Common myeloid progenitor, CD34-positive (primary cell): ENCODE results near the gene PVALEF.
A peak's percentile ranks its signal among the peaks of the same experiment; 100 is the strongest.

Experiments
- CTCF ChIA-PET: fragments of 350-600 bp; sonication (Branson Sonifier 250); formaldehyde crosslinking; loops from one replicate; lab custom pipeline; 2021; ENCODE audit warnings: antibody characterized with exemption; lab: Charles Lee
- POLR2A ChIA-PET: fragments of 350-600 bp; sonication (Branson Sonifier 250); formaldehyde crosslinking; loops from one replicate; lab custom pipeline; 2021; ENCODE audit warnings: antibody characterized with exemption; lab: Charles Lee
- DNase-seq, 3 donors: peaks; one replicate each; pipeline versions ENCODE4 v3.0.0 to v3.0.0-alpha.2; 2013
- H3K27ac ChIP-seq, 2 experiments: 1 replicate in 1 of 2; 2 replicates in 1 of 2; pipeline ENCODE4 v1.7.0; 2013; ENCODE audit warnings: inconsistent platforms in 2 of 2, low read length in 2 of 2, mild to moderate bottlenecking in 2 of 2, low read depth in 1 of 2, moderate library complexity in 1 of 2; ENCODE audit not compliant: severe bottlenecking in 2 of 2, insufficient read depth in 1 of 2, poor library complexity in 1 of 2
- H3K27me3 ChIP-seq, 5 experiments: replicated peaks in 2 of 5; 1 replicate in 3 of 5; 2 replicates in 2 of 5; pipeline versions ENCODE4 v1.6.1 to v1.7.0; 2013; ENCODE audit warnings: low read length in 4 of 5, mild to moderate bottlenecking in 2 of 5, moderate library complexity in 2 of 5, inconsistent platforms in 1 of 5; ENCODE audit not compliant: insufficient read depth in 5 of 5, control insufficient read depth in 4 of 5
- H3K36me3 ChIP-seq, 4 experiments: 1 replicate in 2 of 4; 2 replicates in 2 of 4; pipeline versions ENCODE4 v1.6.1 to v1.7.0; 2013; ENCODE audit warnings: low read length in 3 of 4, control low read depth in 1 of 4, mild to moderate bottlenecking in 1 of 4; ENCODE audit not compliant: control insufficient read depth in 4 of 4, insufficient read depth in 4 of 4
- H3K4me1 ChIP-seq, 4 experiments: 1 replicate in 3 of 4; 2 replicates in 1 of 4; pipeline versions ENCODE4 v1.6.1 to v1.7.1; 2013; ENCODE audit warnings: low read length in 3 of 4, mild to moderate bottlenecking in 3 of 4, control low read depth in 1 of 4, inconsistent platforms in 1 of 4, moderate library complexity in 1 of 4; ENCODE audit not compliant: control insufficient read depth in 4 of 4, insufficient read depth in 4 of 4; ENCODE audit errors: control extremely low read depth in 1 of 4
- H3K4me3 ChIP-seq, 7 experiments: 1 replicate in 4 of 7; 2 replicates in 3 of 7; pipeline versions ENCODE4 v1.5.1 to v1.7.0; 2013; ENCODE audit warnings: mild to moderate bottlenecking in 7 of 7, low read length in 6 of 7, moderate library complexity in 6 of 7, inconsistent platforms in 2 of 7, low read depth in 2 of 7, control low read depth in 1 of 7; ENCODE audit not compliant: insufficient read depth in 4 of 7, control insufficient read depth in 1 of 7; ENCODE audit errors: extremely low read depth in 1 of 7
- H3K9me3 ChIP-seq, 5 experiments: 1 replicate in 4 of 5; 2 replicates in 1 of 5; pipeline versions ENCODE4 v1.6.1 to v1.7.1; 2013; ENCODE audit warnings: low read length in 4 of 5, mild to moderate bottlenecking in 2 of 5, inconsistent platforms in 1 of 5, low read depth in 1 of 5, moderate library complexity in 1 of 5; ENCODE audit not compliant: control insufficient read depth in 4 of 5, insufficient read depth in 2 of 5; ENCODE audit errors: control extremely low read depth in 1 of 5
- WGBS: methylation state at CpG from one replicate; pipeline ENCODE4 v1.1.5; 2013; ENCODE audit not compliant: insufficient coverage; 5-methylcytosine and 5-hydroxymethylcytosine counted together

The PVALEF gene

DNA sequence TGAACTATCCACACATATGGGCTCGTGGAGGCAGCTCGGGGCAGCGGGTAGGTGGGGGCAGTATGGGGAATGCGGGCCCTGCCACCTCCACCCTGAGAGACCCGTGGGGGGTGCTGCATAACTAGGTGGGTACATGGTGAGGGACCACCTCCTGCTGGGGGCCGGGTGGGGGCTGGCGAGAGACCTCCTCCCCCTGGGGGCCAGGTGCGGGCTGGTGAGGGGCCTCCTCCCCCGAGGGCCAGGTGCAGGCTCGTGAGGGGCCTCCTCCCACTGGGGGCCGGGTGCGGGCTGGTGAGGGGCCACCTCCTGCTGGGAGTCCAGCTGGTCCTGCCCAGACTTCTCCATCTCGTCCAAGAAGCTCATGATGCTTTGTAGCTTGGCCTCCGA is 32.1 kb downstream of the PVALEF start:
- Histone ChIP-seq H3K27me3 (no peaks in the 10 kb centered on the region), H3K9me3 (no peaks in the 10 kb centered on the region), H3K36me3 (peaks cover 2 to 57% (median 23%) of the 10 kb centered on the region in 4 experiments), H3K27ac (no peak overlapping the region), H3K4me1 (peaks cover 0 to 12% (median 4%) of the 10 kb centered on the region in 4 experiments), H3K4me3 (peak overlapping the region in 1 of 7 experiments; percentile 26)
- WGBS: 95% methylated on average over 12 of the region's 14 CpGs
- CTCF ChIA-PET: interaction anchor here (1.1 to 8.2 kb wide), 4 partner anchors 9 to 55 kb away, joined by 3 to 60 read pairs (median 6); no protein-coding TSS in a partner anchor
- POLR2A ChIA-PET: no interaction called here
- DNase-seq: no peak

DNA sequence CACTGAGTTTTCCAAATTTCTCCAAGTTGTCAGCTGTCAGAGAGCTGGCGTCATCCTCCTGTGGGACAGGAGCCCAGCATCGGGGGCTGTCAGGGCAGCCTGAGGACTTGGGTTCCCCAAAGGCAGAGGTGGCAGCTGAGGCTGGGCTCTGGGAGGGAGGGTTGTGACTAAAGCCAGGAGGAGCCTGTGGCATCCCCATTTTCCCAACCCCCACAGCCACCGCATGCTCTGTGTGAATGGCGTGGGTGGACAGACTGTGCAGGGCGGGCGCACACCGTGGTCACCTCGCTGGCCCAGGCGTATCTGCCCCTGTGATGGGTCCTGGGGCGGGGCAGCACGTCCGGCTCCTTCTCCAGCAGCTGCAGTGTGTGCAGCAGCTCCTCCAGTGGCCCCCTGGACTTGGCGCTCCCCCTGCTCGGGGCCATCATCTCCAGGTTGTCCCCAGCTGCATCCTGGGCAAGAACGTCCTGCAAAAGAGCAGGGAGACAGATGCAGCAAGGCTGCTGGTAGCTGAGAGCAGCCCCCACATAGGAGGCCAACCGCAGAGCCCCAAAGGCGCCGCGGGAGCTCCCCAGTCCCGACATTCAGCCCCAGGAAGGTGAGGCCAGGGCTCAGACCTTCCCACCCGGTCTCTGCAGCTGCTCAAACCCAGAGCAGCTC is 32.7 kb downstream of the PVALEF start:
- POLR2A ChIA-PET: interaction anchor here (0.6 kb wide), 1 partner anchor 314 kb away, joined by 4 read pairs; no protein-coding TSS in a partner anchor
- 97% methylated on average over 17 of the region's 21 CpGs for WGBS
- H3K4me3 ChIP-seq: no peak overlapping the region
- peaks cover 0 to 12% (median 4%) of the 10 kb centered on the region in 4 experiments for H3K4me1 ChIP-seq
- CTCF ChIA-PET: interaction anchor here (1.1 to 8.2 kb wide), 4 partner anchors 9 to 56 kb away, joined by 3 to 60 read pairs (median 6); no protein-coding TSS in a partner anchor
- DNase-seq: no peak
- no peaks in the 10 kb centered on the region for H3K27me3 ChIP-seq
- no peaks in the 10 kb centered on the region for H3K9me3 ChIP-seq
- H3K36me3 ChIP-seq: peaks cover 2 to 59% (median 22%) of the 10 kb centered on the region in 4 experiments
- H3K27ac ChIP-seq: no peak overlapping the region

DNA sequence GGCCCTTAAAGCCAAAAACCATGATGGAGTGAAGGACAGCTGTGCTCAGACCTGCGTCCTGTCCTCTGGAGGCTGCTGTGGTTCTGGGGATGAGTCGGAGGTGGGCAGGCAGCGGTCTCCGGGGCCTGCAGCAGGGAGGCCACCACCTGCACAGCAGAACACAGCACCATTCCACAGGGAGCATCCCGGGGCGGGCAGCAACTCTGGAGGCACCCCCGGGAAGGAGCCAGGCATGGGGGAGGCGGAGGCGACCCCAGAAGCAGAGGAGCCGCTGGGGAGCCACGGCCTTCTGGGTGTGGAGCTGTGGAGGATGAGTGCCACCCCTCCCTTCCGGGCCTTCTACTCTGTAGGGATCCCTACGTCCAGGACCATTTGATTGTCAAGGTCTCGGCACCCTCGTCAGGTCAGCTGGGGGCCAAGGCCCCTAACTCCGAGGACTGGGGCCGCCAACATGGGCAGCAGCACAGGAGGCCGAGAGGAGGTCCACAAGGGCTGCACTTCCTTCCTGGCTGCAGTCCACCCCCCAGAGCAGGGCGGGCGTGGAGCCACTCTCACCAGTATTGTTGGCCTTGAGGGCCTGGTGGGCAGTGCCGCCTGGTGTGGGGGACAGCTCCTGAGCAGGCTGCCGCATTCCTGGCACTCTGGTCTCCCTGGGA is 33.6 kb downstream of the PVALEF start:
- Histone ChIP-seq H3K27ac (no peak overlapping the region), H3K4me3 (no peak overlapping the region), H3K27me3 (no peaks in the 10 kb centered on the region), H3K9me3 (no peaks in the 10 kb centered on the region), H3K4me1 (peaks cover 0 to 12% (median 4%) of the 10 kb centered on the region in 4 experiments), H3K36me3 (peaks cover 5 to 59% (median 29%) of the 10 kb centered on the region in 4 experiments)
- POLR2A ChIA-PET: no interaction called here
- WGBS: 93% methylated on average over 15 of the region's 22 CpGs
- CTCF ChIA-PET: interaction anchor here (1.6 to 8.2 kb wide), 3 partner anchors 8 to 57 kb away, joined by 5 to 60 read pairs (median 6); no protein-coding TSS in a partner anchor
- no peak for DNase-seq

DNA sequence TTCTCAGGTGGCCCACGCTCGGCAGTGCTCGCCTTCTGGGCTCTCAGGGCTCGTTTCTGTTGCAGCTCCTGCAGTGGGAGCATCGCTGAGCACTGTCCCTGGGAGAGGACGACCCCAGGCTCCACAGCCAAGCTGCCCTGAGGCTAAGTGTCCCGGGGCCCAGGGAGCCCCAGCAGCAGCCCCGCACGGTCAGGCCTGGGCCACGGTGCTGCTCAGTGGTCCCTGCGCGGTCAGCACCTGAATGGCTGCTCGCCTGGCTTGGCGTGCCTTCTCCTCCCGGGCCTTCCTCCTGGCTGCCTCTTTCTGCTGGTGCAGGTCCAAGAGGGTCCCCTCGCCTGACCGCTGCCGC is 34.1 kb downstream of the PVALEF start:
- peaks cover 0 to 12% (median 4%) of the 10 kb centered on the region in 4 experiments for H3K4me1 ChIP-seq
- no peak for DNase-seq
- H3K27me3 ChIP-seq: no peaks in the 10 kb centered on the region
- ChIA-PET CTCF (interaction anchor here (8.2 kb wide), 1 partner anchor 58 kb away, joined by 60 read pairs; no protein-coding TSS in a partner anchor), POLR2A (no interaction called here)
- 96% methylated on average over 17 of the region's 18 CpGs for WGBS
- H3K4me3 ChIP-seq: no peak overlapping the region
- H3K9me3 ChIP-seq: no peaks in the 10 kb centered on the region
- no peak overlapping the region for H3K27ac ChIP-seq
- H3K36me3 ChIP-seq: peaks cover 5 to 60% (median 30%) of the 10 kb centered on the region in 4 experiments

DNA sequence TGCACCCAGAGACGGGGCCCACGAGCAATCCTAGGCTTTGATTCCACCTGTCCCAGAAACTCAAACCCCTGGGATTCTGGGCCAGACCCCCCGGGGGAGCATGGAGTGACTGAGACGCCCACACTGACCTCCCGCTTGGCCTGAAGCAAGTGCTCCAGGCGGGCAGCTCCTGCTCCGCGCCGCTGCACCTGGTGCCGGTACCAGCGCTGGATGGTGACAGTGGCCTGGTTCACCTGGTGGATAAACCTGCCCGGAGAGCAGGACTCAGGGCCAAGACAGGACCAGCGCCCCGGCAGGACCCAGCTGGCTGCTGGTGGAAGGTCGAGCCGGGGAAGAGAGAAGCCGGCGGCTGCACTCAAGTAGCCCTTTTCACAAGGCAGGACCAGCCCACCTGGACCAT is 34.9 kb downstream of the PVALEF start:
- Histone ChIP-seq H3K36me3 (peaks cover 5 to 60% (median 27%) of the 10 kb centered on the region in 4 experiments), H3K27ac (no peak overlapping the region), H3K9me3 (no peaks in the 10 kb centered on the region), H3K4me3 (no peak overlapping the region), H3K4me1 (peaks cover 0 to 12% (median 4%) of the 10 kb centered on the region in 4 experiments), H3K27me3 (no peaks in the 10 kb centered on the region)
- 96% methylated on average over 18 of the region's 18 CpGs for WGBS
- ChIA-PET CTCF (interaction anchor here (0.8 to 8.2 kb wide), 10 partner anchors 10 to 58 kb away, joined by 3 to 60 read pairs (median 4); partner anchors contain the start of genes NDUFAF8 and TEPSIN), POLR2A (interaction anchor here (1.0 kb wide), 1 partner anchor 38 kb away, joined by 3 read pairs; the partner anchor contains the start of genes NDUFAF8 and TEPSIN)
- DNase-seq: no peak

DNA sequence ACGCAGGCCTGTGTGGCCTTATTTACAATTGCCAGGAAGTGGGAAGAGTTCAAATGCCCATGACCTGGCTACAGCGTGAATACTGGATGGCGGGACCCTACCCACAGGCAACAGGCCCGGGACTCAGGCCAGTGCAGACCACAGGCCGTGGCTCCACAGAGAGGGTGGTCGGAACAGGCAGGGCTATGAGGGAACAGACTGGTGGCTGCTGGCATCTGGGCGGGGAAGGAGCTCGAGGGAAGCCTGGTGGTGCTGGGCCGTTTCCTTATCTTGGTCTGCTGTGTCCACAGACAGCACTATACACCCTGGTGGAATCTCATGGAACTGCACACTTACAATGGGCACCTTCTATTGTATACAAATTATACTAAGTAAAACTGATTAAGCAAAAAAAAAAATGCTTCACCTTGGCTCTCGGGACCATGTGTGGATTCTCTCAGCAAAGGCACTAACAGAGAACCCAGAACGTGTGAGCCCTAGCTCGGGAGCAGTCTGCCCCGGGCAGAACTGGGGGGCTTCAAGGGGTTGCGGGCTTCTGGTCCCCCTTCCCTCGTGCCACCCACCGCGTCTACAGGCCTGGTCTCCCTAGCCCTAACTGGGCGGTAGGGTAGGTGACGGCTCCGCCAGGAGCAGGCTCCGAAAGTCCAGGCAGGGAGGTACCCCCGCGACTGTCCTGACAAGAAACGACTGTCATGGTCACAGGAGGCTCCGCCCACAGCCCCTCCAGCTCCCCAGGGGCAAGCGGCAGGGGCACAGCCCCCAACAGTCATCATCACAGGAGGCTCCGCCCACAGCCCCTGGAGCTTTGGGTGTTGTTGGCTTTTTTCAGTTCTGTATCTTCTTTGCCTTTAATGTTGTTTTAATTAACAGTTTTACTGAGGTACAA is 35.6 kb downstream of the PVALEF start:
- peak; percentile 84 to 94 (median 91) for DNase-seq
- H3K27me3 ChIP-seq: no peaks in the 10 kb centered on the region

More for the DNA sequence above, 35.6 kb downstream of the PVALEF start:
- peak overlapping the region in 1 of 2 experiments; percentile 16 for H3K27ac ChIP-seq
- POLR2A ChIA-PET: interaction anchor here (0.5 to 1.0 kb wide), 2 partner anchors 38 to 66 kb away, joined by 3 read pairs; partner anchors contain the start of genes NDUFAF8 and TEPSIN
- H3K36me3 ChIP-seq: peaks cover 3 to 55% (median 28%) of the 10 kb centered on the region in 4 experiments
- 68% methylated on average over 26 of the region's 27 CpGs for WGBS
- peaks cover 0 to 12% (median 4%) of the 10 kb centered on the region in 4 experiments for H3K4me1 ChIP-seq
- CTCF ChIA-PET: interaction anchor here (0.7 to 8.2 kb wide), 14 partner anchors 10 to 91 kb away, joined by 3 to 60 read pairs (median 4); partner anchors contain the start of genes NDUFAF8 and TEPSIN
- no peak overlapping the region for H3K4me3 ChIP-seq
- H3K9me3 ChIP-seq: no peaks in the 10 kb centered on the region
